GM12892 (cell line): Measurements from ENCODE around the gene TPD52L1.

ENCODE experiments used
- POLR2A ChIP-seq: IDR thresholded peaks from 2 replicates; pipeline ENCODE4 v1.6.1; 2011; ENCODE audit warnings: low read depth, low read length, control low read depth
- POLR2AphosphoS5 ChIP-seq: IDR thresholded peaks from 2 replicates; pipeline ENCODE4 v1.6.1; 2011; ENCODE audit warnings: low read depth, low read length, control low read depth
- TAF1 ChIP-seq: IDR thresholded peaks from 2 replicates; pipeline ENCODE4 v1.6.1; 2011; ENCODE audit warnings: low read depth, mild to moderate bottlenecking, control low read depth, low read length, borderline replicate concordance

DNA sequence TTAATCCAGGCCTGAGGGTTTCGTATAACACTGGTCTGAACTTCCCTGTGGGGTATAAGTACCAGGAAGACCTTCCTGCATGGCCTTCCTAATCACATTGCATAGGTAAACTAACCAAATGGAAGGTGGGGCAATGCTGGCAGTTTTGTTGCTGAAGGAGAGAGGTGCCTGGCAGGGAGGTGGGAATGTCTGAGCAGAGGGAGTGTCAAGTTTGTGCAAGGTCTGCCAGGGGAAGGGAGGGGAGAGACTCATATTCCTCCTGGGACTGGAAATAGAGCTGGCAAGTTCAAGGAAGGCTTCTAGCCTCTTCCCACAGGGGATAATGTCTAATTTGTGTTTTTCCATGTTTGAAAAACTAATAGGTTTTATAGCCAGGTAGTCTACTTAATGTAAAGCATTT lies 77.6 kb downstream of the TPD52L1 start:
- no peak for TF ChIP-seq POLR2AphosphoS5
- no peak for TF ChIP-seq POLR2A
- TF ChIP-seq TAF1, result no peak
